MCF 10A (cell line): Measurements from ENCODE around the gene HACD4. TPM values are rescaled to one million over a fixed set of nuclear protein-coding genes. Genes with fewer than 3 reads are reported as not detected.

Experiments
- BruUV-seq: library from RNA; stranded (reverse); fragments of 400-500 nt; replicated peaks from 2 replicates; lab custom pipeline; 2021; lab: Mats Ljungman, UMichigan
- CTCF ChIA-PET: fragments of 300-600 bp; sonication (Branson Sonifier 250); formaldehyde crosslinking; extraction: SDS; loops from one replicate; lab custom pipeline; 2021; ENCODE audit warnings: antibody characterized with exemption, inconsistent platforms; lab: Yijun Ruan, JAX
- POLR2A ChIA-PET: fragments of 300-600, 350-650 bp; sonication (Branson Sonifier 250); formaldehyde crosslinking; extraction: SDS; loops from one replicate; lab custom pipeline; 2020; ENCODE audit warnings: antibody characterized with exemption, inconsistent platforms; lab: Yijun Ruan, JAX
- DNase-seq: peaks from one replicate; pipeline ENCODE4 v3.0.0-alpha.2; 2018; ENCODE audit not compliant: unreplicated experiment
- H3K27ac Mint-ChIP-seq: one replicate; pipeline ENCODE4 v1.8.0; 2022; ENCODE audit warnings: mild to moderate bottlenecking, low read depth, mixed read lengths; ENCODE audit not compliant: unreplicated experiment
- H3K27me3 Mint-ChIP-seq: one replicate; pipeline ENCODE4 v1.8.0; 2022; ENCODE audit warnings: mixed read lengths; ENCODE audit not compliant: insufficient read depth, unreplicated experiment
- H3K36me3 Mint-ChIP-seq: one replicate; pipeline ENCODE4 v1.8.0; 2022; ENCODE audit warnings: mild to moderate bottlenecking, moderate library complexity, mixed read lengths; ENCODE audit not compliant: insufficient read depth, unreplicated experiment
- H3K4me1 Mint-ChIP-seq: one replicate; pipeline ENCODE4 v1.8.0; 2022; ENCODE audit warnings: mixed read lengths; ENCODE audit not compliant: insufficient read depth, unreplicated experiment
- H3K4me3 Mint-ChIP-seq: one replicate; pipeline ENCODE4 v1.8.0; 2022; ENCODE audit warnings: mild to moderate bottlenecking, moderate library complexity, mixed read lengths; ENCODE audit not compliant: unreplicated experiment
- H3K9me3 Mint-ChIP-seq: one replicate; pipeline ENCODE4 v1.8.0; 2022; ENCODE audit warnings: mixed read lengths; ENCODE audit not compliant: unreplicated experiment
- intact Hi-C: fragments of 100-400 bp; cut with micrococcal nuclease; formaldehyde crosslinking; loops from 2 replicates; pipeline ENCODE4 v1.14.1; 2022
- total RNA-seq: library from RNA; stranded (reverse); gene quantifications from 2 replicates; pipeline ENCODE4 v1.2.3, GENCODE V29; 2022
- TF ChIP-seq, protein P1 (sequence below): fragments of 200-600 bp; IDR thresholded peaks from one replicate; pipeline ENCODE4 v1.8.0; 2022; ENCODE audit warnings: antibody characterized with exemption, mild to moderate bottlenecking; ENCODE audit not compliant: unreplicated experiment

HACD4 gene
- total RNA-seq, 1 experiment from 2014 or later: not detected

DNA sequence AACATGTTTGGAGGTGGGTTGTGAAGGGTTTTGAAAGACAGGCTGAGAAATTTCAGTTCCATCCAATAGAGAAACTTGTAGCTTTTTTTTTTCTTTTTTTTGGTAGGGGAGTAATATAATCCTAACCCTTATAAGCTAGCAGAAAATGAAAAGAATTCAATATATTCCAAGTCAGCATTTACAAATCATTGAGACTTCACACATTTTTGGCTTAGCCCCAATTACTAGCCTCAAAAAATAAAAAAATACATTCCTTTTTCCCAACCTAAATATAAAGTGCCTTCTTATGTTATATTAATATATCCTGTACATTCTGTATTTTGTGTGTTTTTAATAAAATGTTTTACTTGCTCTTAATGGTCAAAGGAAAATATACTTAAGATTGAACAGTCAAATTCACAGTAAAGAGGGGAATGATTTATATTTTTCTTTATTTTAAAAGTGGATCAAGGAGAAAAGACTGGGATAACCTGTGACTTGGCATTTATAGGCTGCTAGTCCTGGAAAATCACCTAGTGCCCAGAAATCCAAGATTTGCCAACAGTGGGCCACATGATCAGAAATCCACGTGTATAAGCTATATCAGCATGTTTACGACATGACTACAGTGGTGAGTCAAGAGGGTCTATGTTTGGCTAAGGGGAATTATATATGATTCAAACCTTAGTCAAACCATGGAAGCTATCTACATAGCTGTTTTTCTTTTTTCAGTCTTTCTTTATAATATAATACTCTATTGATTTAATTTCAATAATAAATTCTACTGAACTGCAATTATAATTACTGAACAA, 14.5 kb downstream of the HACD4 start:
- POLR2A ChIA-PET: no interaction called here
- H3K9me3 Mint-ChIP-seq: no peaks in the 10 kb centered on the region
- no peaks in the 10 kb centered on the region for H3K36me3 Mint-ChIP-seq
- no peaks in the 10 kb centered on the region for H3K27me3 Mint-ChIP-seq
- no TSS peak for BruUV-seq
- TF ChIP-seq, protein P1, sequence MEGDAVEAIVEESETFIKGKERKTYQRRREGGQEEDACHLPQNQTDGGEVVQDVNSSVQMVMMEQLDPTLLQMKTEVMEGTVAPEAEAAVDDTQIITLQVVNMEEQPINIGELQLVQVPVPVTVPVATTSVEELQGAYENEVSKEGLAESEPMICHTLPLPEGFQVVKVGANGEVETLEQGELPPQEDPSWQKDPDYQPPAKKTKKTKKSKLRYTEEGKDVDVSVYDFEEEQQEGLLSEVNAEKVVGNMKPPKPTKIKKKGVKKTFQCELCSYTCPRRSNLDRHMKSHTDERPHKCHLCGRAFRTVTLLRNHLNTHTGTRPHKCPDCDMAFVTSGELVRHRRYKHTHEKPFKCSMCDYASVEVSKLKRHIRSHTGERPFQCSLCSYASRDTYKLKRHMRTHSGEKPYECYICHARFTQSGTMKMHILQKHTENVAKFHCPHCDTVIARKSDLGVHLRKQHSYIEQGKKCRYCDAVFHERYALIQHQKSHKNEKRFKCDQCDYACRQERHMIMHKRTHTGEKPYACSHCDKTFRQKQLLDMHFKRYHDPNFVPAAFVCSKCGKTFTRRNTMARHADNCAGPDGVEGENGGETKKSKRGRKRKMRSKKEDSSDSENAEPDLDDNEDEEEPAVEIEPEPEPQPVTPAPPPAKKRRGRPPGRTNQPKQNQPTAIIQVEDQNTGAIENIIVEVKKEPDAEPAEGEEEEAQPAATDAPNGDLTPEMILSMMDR: no peak
- CTCF ChIA-PET: no interaction called here
- intact Hi-C loops: no loop called here
- no peak overlapping the region for H3K4me3 Mint-ChIP-seq
- no peaks in the 10 kb centered on the region for H3K4me1 Mint-ChIP-seq
- peak; percentile 38 for DNase-seq
- H3K27ac Mint-ChIP-seq: no peak overlapping the region

DNA sequence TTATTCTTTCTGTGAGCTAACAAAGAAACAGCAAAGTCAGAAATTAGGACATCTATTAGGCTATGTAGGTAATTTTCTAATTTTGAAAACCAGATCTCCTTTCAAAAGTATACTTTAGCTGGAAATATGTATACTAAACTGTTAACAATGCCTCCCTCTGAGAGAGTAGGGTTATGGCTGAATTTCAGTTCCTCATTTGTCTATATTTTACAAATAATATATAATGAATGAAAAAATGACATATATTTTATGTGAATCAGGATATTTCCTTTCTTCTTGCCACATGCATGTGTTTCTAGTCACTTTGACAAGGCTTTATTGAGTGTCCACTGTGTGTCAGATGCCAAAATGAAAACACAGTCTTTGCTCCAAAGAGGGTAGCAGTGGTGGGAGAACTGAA, 15.4 kb downstream of the HACD4 start:
- no peak overlapping the region for H3K27ac Mint-ChIP-seq

DNA sequence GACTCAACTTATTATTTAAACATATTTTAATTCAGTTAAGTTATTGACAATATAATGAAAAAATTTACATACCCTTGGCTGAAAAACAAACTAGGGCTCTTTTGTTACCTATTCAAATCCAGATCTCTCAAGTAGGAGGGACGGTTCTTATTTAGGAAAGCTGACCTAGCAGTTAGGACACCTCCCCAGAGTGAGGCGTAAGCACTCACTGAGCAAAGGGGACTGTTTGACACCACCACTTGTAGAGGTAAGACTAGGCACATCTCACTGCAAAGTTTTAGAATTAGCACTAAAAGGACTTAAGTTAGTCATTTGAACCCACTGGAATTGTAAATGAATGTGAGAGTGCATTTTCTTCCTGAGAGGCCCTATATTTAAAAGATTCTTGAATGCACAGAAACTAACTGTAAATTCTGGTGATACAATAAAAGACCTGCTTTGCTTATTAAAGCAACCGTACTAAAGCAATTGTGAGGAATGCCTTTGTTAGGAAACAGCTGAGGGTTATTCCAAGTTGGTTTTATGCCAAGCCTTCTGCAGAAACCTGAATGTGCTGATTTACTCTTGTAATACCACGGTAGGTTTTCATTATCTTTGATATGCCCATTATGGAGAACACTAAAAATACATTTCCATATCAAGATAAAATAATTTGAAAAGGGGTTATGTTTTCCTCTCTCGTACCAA, 16.2 kb downstream of the HACD4 start:
- intact Hi-C loops: no loop called here
- H3K36me3 Mint-ChIP-seq: no peaks in the 10 kb centered on the region
- ChIA-PET CTCF (interaction anchor here (0.6 kb wide), 1 partner anchor 183 kb away, joined by 4 read pairs; no protein-coding TSS in a partner anchor), POLR2A (no interaction called here)
- H3K9me3 Mint-ChIP-seq: no peaks in the 10 kb centered on the region
- H3K4me1 Mint-ChIP-seq: no peaks in the 10 kb centered on the region
- H3K4me3 Mint-ChIP-seq: no peak overlapping the region
- DNase-seq: no peak
- no peaks in the 10 kb centered on the region for H3K27me3 Mint-ChIP-seq
- H3K27ac Mint-ChIP-seq: no peak overlapping the region
- BruUV-seq: no TSS peak
- TF ChIP-seq, protein P1: no peak

More for the DNA sequence above, 15.4 kb downstream of the HACD4 start:
- ChIA-PET CTCF (no interaction called here), POLR2A (no interaction called here)
- Mint-ChIP-seq H3K36me3 (no peaks in the 10 kb centered on the region), H3K4me3 (no peak overlapping the region), H3K4me1 (no peaks in the 10 kb centered on the region), H3K9me3 (no peaks in the 10 kb centered on the region), H3K27me3 (no peaks in the 10 kb centered on the region)
- no TSS peak for BruUV-seq
- DNase-seq: no peak
- intact Hi-C loops: no loop called here
- TF ChIP-seq, protein P1: no peak

DNA sequence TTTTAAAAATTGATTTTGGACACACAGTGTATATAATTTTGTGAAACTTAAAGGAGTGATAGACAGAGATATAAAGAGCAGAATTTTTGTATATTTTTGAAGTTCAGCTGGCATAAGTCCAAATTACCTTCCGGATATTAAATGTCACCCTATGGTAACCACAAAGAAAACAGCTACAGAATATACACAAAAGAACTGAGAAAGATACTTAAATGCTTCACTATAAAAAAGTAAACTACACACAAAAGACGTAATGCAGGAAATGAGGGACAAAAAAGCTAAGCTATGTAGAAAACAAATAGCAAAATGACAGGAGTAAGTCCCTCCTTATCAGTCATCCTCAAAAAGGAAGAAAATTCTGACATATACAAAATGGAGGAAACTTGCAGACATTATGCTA, 29.4 kb downstream of the HACD4 start:
- H3K4me3 Mint-ChIP-seq: no peak overlapping the region
- H3K4me1 Mint-ChIP-seq: no peaks in the 10 kb centered on the region
- ChIA-PET CTCF (interaction anchor here (1.0 kb wide), 1 partner anchor 19 kb away, joined by 5 read pairs; no protein-coding TSS in a partner anchor), POLR2A (no interaction called here)
- H3K27ac Mint-ChIP-seq: no peak overlapping the region
- no peaks in the 10 kb centered on the region for H3K27me3 Mint-ChIP-seq
- BruUV-seq: no TSS peak
- no peak for DNase-seq
- intact Hi-C loops: no loop called here
- H3K36me3 Mint-ChIP-seq: no peaks in the 10 kb centered on the region
- no peaks in the 10 kb centered on the region for H3K9me3 Mint-ChIP-seq
- TF ChIP-seq, protein P1: no peak
